ENCODE data around the gene STIMATE. TPM values are rescaled to one million over a fixed set of nuclear protein-coding genes. Genes with fewer than 3 reads are reported as not detected.

Gene STIMATE
- total RNA-seq, 1 donor from 2014 or later = 6.1 TPM

- intact Hi-C loops (cut with DNase I) = no loop called here
- DNase-seq = peak; percentile 31
- no peak for ATAC-seq (ENCODE audit: poor library complexity)
Measured at GRCh38 chr3:52787672-52788625, 109.4 kb downstream of the STIMATE start.

- intact Hi-C loops (cut with DNase I) = no loop called here
- ATAC-seq (ENCODE audit: poor library complexity) (no peak), DNase-seq (peak; percentile 12)
Measured at GRCh38 chr3:52787246-52787645, 110.1 kb downstream of the STIMATE start.

Small RNA genes lying within 50 kb of the gene (microRNA-seq; reads per million reads assigned to microRNA genes)
- gene MIR8064 = not detected

Other genes starting within 250 kb of the STIMATE start
- gene PBRM1, start 211.6 kb downstream of the STIMATE start, total RNA-seq = 45.1 TPM
- gene GNL3, start 211.5 kb downstream of the STIMATE start, total RNA-seq = 27.2 TPM
- gene GLT8D1, start 191.8 kb downstream of the STIMATE start, total RNA-seq = 29.7 TPM
- 78.7 TPM for gene SPCS1, start 191.4 kb downstream of the STIMATE start, total RNA-seq
- 19.5 TPM for gene NEK4, start 126.6 kb downstream of the STIMATE start, total RNA-seq
- not detected for gene ITIH1, start 119.9 kb downstream of the STIMATE start, total RNA-seq
- 0.35 TPM for gene ITIH3, start 102.8 kb downstream of the STIMATE start, total RNA-seq
- gene ITIH4, start 66.9 kb downstream of the STIMATE start, total RNA-seq = 1.3 TPM
- gene MUSTN1, start 62.5 kb downstream of the STIMATE start, total RNA-seq = 17.8 TPM
- gene SFMBT1, start 148.5 kb upstream of the STIMATE start, total RNA-seq = 15.7 TPM
- gene RFT1, start 232.9 kb upstream of the STIMATE start, total RNA-seq = 9.8 TPM